Dermis blood vessel endothelial cell (primary cell): ENCODE data around the gene SST. TPM values are rescaled to one million over a fixed set of nuclear protein-coding genes. Genes with fewer than 3 reads are reported as not detected.

Source experiments
- DNase-seq: peaks from one replicate; pipeline ENCODE4 v3.0.0; 2010
- total RNA-seq: library from RNA; depleted of rRNA; stranded (reverse); fragments of >200 nt; gene quantifications from 2 replicates; pipeline ENCODE4 v1.2.3, GENCODE V29; 2014

The SST gene
- total RNA-seq: not detected in 2 replicates

DNA sequence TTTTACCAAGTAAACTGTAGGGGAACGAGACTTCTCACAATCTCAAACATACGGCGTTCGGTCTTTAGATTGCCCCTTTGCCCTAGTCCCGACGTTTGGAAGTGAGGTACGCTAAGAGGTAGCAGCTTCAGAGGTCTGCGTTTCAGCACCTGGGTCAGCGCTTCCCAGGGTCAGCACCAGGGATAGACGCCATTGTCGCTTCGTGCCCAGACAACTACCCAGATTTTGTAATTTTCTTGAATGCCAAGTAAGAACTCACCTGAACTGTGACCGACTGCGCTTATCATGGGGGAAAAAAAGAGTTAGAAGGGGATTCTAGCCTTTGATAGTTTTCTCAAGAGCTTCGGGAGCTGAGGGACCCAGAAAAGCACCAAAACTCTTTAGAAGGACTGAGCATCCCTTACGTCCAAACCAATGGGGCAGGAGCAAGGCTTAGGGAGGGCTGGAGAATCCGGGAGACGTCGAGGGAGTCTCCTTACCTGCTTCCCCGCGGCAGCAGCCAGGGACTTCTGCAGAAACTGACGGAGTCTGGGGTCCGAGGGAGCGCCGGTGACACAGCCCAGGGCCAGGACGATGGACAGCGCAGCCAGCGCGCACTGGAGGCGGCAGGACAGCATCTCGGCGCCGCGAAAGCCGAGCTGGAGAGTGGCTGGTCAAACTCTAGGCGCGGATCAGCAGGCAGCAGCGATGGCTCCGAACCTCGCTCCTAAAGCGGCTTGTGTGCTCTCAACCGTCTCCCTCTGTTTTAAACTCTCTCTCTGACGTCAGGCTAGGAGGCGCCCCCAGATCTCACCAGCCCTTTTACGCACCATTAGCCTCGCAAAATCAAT is at the start of gene SST:
Gene SST, minus strand, starts transcription at position 720 of the 830 bp plus-strand sequence. Its CDS starts 103 bp downstream, at position 617.
- DNase-seq: peak; percentile 68

DNA sequence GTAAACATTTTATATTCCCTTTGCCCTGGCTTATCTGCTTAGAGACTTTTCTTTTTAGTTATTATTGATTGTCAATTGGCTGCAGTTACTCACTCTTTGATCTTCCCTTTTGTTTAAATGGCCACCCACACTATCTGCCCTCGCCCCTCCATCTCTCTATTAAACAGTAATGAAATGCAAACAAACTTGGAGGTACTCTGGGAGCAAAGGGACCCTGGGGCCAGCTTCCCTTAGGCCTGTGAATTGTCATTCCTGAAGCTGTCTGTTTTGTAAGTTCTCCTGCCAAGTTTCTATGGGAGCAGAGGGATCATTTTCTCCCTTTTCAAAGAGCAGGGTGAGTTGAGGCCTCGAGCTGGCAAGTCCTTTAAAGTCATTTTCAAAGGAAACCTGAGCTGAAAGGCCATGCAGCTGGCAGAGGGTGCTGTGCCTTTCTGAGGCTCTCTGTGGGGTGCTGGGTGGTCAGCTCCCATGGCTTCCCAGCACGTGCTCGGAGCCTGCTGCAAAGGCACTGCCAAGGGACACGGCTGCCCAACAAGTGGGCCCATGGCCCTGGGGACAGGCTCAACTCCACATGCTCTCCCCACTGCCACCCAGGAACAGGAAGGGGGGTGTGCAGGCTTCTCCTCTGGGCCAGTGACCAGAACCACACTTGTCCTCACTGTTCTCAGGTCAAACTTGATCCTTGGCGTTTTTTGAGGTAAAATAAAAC is 49.6 kb upstream of the SST start:
- no peak for DNase-seq

DNA sequence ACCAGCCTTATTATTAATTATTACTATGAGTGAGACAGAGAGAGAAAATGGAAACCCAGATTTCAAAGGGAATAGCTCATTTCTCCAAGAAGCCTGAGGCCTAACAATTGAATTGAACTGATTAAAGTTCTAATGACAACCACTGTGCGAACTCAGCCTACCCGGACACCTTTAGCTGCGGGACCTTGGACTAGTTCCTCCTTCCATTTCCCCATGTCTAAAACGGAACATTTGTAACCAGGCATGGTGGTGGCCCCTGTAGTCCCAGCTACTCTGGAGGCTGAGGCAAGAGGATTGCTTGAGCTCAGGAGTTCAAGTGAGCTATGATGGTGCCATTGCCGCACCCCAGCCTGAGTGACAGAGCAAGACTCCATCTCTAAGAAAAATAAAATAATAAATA is 48.6 kb upstream of the SST start:
- no peak for DNase-seq

DNA sequence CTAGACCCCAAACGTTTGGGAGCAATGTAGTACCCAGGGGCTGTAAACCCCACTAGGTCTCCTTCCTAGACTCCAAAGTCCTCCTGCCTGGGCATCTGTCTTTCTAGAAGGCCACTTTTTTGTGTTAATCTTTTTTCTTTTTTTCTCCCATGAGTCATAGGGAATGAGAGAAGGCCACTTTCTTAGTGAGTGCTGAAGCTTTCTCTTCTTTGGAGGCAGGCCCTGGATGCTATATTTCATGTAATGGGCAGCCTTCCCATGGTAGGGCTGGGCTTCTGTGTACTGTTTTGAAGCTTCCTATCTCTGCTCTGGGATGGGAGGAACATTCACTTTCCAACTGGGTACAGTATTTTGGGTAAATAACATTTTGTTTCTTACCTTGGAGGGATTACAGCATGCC is 47.4 kb upstream of the SST start:
- no peak for DNase-seq

DNA sequence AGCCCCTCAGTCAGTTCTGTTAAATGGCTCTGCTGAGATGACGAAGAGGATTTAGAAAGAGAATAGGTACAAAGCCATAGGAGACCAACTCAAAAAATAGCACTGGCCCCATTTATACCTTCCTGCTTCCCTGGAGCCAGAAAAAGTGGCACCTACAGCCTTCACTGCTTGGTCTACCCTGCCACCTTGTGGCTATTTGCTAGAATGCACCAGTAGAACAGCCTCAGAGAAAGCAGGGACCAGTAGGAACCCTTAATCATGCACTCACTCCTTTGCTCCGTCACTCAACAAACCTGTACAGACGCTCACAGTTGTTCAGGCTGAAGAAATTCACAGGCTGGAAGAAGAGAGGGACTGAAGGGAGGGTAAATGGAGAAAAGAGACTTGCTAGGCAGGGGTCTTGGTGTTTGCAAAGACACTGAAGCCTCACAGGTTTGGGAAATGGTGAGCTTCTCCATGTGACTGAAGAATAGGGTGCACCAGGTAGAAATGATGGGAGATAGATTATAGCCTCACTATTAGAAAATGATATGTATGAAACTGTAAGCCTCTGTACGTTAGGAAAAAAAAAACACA is 44.3 kb upstream of the SST start:
- peak; percentile 85 for DNase-seq

DNA sequence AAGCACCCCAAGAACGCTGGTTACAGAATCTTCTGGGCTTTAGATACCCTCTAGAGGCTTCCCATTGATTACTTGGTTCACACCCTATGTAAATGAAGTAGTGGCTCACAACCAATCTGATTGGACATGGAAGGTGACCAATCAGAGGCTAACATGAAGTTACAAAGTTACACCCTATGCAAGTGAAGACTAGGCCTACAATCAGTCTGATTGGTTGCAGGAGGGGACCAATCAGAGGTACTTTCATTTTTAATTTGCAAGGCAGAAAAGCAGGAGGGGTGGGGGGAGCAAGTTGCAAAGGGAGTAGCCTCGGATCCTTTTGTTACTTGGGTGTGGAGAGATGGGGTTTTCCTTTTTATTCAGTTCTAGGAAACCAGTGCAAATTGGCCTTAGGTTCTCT is 43.3 kb upstream of the SST start:
- peak; percentile 60 for DNase-seq

DNA sequence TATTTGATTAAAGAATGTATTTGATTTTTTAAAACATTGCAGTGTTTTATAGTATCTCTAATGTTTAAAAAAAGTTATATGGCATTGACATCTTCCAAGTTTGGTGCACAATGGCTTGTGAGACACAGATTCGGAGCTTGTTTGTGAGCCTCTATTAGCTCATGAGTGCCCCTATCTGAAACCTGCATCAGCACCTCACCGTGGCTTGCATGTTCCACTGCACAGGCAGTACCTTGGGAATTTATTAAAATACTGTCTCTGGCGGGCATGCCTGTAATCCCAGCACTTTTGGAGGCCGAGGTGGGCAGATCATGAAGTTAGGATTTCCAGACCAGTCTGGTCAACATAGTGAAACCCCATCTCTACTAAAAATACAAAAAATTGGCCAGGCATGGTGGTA is 39.0 kb upstream of the SST start:
- no peak for DNase-seq

DNA sequence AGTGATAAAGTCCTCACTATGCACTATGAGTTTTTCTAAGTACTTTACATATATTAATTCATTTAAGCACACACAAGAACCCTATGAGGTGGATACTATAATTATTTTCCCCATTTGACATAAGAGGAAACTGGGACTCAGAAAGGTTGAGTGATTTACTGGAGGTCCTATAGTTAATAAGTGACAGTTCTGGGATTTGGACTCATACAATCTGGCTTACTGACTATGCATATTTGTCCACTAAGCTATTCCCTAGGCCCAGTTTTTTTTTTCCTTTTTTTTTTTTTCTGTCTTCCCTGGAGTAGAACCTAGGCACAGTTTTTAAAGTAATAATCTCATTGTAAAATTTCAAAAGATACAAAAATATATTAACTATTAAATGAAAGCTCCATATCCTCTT is 38.5 kb upstream of the SST start:
- DNase-seq: no peak

DNA sequence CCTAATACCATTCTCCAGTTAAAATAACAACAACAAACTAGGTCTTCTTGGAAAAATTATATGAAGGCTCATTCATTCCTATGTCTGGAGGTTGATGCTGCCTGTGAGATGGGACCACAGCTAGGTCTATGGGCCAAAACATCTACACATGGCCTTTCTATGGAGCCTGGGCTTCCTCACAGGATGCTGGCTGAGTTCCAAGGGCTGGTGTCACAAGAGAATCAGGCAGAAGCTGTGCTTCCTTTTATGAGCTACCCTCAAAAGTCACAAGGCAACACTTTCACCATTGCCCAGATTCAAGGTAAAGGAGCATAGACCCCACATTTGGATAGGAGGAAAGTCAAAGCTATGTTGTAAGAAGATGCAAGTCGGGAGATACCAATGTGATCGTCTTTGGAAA is 36.8 kb upstream of the SST start:
- DNase-seq: peak; percentile 23

DNA sequence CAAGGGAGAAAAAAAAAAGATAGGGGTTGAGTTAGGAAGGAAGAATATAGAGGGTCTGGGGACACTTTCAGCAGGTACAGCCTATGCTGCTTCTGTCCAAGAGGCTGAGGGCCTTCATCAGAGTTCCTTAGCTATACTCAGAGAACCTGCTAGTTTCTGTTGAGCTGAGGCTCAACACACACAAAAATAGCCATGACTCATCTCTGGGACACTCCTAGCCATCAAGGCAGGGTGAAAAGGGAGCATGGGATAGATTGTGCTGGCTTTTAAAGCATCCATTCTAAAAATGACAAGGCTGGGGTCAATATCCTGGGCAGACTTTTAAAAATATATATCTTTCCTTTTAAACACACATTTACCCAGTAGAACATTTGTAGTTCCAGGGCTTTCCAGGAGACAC is 35.0 kb upstream of the SST start:
- no peak for DNase-seq

DNA sequence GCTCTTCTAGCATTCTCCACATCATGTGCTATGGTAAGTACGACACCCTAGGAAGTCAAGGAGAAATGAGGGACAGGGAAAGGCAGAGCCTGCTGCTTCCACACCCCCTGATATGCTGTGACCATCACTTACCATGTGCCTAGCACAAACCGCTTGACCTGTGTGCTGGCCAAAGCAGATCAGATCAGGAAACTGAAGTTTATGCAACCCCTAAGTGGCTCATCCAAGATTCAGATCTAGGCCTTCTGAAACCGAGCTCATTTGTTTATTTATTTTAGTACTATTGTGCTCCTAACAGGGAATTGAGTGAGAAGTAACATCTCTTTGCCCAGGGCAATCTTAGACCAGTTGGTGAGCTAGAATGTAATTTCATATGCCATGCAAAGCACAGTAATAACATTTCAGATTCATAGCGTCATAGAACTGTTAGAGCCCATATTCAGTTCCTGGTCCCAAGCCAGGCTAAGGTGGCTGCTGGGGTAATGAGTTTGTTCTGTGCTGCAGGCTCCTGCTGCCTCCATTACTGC is 32.4 kb upstream of the SST start, which contains the start of gene RTP2:
Gene RTP2, minus strand, starts transcription at position 51 of the 527 bp plus-strand sequence. CDS start 429 bp downstream, outside the sequence.
- no peak for DNase-seq

DNA sequence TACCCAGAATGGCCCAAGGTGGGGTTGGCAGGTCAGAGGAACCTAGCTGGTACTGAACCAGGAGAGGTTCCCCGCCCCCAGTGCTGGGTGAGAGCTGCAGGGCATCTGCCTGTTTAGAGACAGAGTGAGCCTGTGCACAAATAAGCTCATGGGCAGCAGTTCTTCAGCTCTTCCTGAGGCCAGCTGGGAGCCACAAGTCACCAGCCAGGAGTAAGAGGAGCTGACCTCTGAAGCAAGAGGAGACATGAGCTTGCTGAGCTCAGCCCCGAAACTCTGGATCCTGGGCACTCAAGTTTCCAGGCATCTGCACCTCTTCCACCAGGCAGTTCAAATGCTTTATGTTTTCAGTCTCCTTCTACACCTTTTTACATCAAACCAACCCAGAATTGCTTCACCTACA is 30.1 kb upstream of the SST start:
- no peak for DNase-seq

DNA sequence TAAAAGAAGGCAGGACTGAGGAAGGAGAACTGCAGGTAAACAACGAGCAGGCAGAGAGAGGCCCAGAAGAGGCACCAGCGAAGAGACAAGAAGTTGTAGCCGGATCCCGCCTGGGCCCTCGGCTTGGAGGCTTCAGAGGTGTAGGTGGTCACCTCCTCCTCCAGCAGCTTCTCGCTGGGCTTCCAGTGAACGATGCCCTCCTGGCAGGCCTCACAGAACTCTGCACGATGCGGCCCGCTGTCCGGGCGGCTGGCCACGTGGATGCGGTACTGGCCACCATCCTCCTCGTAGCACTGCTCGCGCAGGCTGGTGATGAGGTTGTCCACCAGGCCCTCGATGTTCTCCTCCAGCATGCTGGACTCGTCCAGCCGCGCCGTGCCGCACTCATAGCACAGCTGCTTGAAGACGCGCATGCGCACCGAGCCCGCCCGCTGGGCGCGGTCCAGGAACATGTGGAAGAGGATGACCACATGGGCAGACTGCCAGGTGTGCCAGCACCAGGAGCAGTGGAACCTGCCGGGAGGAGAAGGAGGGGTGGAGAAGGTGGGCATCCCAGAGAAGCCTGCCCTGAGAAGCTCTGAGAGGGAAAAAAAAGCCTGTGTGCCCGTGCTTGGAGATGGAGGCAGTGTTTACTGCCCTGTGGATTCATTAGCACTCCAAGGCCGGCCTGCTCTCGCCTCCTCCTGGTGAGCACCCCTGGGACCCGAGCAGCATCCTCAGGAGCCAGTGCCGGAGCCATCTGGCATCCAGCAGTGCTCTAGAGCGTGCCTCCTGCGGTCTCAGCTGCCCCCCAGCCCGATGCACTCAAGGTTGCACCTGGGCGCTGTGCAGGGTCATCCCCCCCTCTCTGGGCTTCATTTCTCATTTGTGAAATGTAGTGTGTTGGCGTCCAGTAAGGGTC is 28.6 kb upstream of the SST start:
- DNase-seq: no peak

DNA sequence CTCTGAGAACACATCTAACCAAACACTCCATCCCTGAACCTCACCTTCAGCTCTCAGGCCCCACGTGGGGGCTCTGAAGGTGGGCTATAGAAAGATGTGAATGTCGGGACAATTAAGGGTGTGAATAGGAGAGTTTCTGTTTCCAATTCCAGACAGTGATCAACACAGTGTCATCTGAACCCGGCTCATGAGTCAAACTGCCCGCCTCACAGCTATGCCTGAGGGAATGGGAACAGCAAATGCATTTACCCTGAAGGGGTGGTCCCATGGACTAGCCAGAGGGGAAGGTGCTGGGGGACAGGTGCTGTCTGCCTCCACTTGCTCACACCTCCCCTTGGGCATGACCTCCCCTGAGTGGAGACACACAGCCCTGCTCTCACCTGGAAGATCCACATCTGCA is 25.8 kb upstream of the SST start:
- DNase-seq: no peak

DNA sequence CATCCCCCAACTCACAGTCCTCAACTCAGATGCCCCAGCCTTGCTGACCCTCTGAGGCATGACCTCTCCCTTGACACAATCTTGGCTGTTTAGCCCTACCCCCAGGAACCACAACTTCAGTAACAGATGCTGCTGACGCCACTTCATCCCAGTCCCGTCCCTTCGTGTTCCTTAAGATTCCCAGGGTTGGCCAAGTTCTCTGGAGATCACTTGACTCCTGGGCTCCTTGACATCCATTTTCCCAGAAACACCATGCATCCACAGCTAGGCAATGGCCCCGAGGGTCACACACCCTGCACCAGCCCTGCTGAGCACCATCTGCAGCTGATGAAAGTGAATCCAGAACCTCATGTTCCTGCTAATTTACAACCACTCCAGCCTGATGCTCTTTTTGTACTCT is 25.3 kb upstream of the SST start:
- no peak for DNase-seq

DNA sequence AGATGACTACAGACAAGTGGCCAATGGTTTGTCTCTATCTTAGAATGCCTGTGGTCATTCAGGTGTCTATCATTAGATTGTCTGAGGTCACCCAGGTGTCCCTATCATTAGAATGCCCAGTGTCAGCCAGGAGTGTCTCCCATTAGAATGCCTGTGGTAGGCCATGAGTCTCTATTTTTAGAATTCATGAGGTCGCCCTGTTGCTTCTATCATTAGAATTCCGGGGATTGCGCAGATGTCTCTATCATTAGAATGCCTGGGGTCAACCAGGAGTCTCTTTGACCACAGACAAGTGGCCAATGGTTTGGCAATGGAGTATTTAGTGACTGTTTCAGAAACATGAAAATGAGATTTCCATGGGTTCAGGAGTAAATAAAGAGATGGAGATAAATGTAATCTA is 24.6 kb upstream of the SST start:
- no peak for DNase-seq

DNA sequence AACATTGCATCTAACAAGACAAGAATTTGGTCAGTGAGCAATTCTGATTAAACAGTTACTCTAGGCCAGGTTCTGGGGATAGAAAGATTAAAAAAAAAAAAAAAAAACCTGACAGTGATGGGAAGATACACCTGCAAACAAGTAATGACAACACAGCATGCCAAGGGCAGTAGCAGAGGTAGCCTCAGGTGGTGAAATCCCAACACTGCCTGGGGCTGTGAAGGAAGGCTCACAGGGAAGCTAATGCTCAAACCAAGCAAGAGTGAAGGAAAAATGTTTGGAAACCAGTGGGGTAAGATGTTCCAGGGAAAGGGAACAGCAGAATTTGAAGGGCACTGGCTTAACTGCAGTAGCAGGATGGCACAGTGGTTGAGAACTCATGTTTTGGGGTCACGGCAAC is 23.2 kb upstream of the SST start:
- DNase-seq: no peak

DNA sequence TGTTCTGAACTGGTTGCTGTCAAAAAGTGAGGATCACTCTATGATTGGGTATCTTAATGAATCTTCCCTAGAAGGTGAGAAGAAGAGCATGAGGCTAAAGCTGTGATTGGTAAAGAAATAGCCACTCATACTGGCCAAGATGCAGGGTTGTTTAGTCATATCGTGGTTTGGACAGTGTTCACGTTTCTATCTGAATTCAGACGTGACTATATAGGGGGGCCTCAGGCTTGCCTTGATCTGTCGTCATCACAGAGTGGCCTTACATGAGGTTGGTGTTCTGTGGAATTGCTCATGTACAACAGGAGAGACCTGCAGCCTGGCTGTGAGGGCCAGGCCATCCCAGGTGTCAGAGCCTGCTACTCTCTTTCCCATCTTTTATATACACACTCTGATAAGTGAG is 19.8 kb upstream of the SST start:
- DNase-seq: no peak

DNA sequence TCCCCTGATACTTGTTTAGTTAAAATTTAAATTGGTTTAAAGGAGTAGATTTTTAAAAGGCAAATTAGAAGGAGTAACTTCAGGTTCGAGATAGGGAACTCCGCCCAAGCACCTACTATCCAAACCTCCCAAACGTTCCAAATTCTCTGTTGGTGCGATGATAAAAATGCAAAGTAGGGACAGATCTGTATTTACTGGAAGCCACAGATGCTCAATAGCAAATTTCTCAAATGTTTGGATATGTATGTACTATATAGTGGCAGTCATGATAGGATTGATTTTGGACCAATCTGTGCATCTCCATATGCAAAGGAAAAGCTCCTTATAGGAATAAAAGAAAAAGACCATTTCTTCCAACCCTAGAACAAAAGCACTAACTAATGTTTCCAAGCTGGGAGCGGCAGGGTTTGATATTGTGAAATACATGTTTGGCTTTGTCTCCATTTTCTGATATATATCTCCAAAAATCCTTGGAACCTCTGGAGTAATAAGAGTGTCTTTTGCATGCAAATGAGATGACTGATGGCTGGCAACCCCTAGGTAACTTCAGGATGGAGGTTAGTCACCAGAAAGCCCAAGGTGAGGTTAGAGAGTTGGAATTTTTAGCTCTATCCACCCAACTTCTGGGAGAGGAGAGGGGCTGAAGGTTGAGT is 16.6 kb upstream of the SST start:
- no peak for DNase-seq

DNA sequence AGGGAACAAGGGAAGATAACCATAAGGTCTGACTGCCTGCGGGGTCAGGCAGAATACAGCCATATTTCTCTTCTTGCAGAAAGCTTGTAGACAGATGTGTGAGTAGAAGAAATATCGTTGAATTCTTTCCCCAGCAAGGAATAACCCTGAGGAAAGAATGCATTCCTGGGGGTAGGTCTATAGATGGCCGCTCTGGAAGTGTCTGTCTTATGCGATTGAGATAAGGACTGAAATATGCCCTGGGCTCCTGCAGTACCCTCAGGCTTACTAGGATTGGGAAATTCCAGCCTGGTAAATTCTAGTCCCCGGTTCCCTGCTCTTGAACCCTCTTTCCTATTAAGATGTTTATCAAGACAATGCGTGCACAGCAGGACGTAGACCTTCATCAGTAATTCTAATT is 15.8 kb upstream of the SST start:
- DNase-seq: no peak

DNA sequence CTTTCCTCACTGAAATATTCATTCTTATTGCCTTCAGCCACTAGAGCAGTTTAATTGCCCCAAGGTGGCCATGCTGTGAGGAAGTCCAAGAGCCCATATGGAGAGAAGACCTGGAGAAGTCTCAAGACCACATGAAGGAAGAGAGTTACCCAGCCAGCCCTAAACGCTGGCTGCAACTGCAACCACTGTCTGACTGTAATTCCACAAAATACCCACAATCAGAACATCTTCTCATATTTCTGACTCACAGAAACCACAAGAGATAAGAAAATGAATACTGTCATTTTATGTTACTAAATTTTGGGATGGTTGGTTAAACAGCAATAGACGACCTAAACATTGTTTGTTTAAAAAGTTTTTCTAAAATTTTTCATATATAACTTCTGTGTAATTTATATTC is 14.7 kb upstream of the SST start:
- DNase-seq: no peak

DNA sequence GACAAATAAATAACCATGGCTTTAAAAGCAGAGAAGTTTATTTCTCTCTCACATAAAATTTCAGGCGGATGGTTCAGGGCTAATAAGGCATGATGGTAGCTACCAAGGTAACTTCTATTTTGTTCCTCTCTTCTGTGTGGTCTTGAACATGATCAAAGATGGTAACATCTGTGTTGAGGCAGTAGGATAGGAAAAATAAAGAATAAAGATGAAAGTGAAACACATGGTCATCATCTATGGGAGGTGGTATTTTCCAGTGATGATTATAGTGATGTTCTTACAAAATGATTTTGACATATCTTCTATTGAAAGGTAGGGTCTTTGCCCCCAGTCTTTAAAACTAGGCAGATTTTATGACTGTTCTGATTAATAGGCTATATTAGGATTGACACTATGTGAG is 14.2 kb upstream of the SST start:
- no peak for DNase-seq
